Keratinocyte (primary cell): ENCODE data around the gene VEZT. TPM values are rescaled to one million over a fixed set of nuclear protein-coding genes. Genes with fewer than 3 reads are reported as not detected.
A peak's percentile ranks its signal among the peaks of the same experiment; 100 is the strongest.

Experiments used
- DNase-seq: peaks from one replicate; pipeline ENCODE4 v3.0.0-alpha.2; 2011; ENCODE audit warnings: low read depth, missing footprints, low spot score
- FAIRE-seq: peaks from 2 replicates; lab custom pipeline; 2011; peaks lifted over from hg19 to GRCh38; lab: Jason Lieb, UNC
- H2AFZ ChIP-seq: 2 replicates; pipeline ENCODE4 v1.6.0; 2012; ENCODE audit warnings: low read length, control low read depth, inconsistent platforms; ENCODE audit not compliant: control insufficient read depth
- H3K27ac ChIP-seq: 2 replicates; pipeline ENCODE4 v1.5.1; 2011; ENCODE audit warnings: low read length; ENCODE audit not compliant: control insufficient read depth, insufficient read depth
- H3K27me3 ChIP-seq: 3 replicates; pipeline ENCODE4 v1.6.0; 2011; ENCODE audit warnings: low read length; ENCODE audit not compliant: control insufficient read depth, insufficient read depth; ENCODE audit errors: extremely low read depth
- H3K36me3 ChIP-seq, 2 experiments: 2 replicates in 1 of 2; 3 replicates in 1 of 2; pipeline ENCODE4 v1.5.1; 2011; ENCODE audit warnings: low read length in 2 of 2, mild to moderate bottlenecking in 1 of 2; ENCODE audit not compliant: control insufficient read depth in 2 of 2, insufficient read depth in 2 of 2; ENCODE audit errors: extremely low read depth in 1 of 2
- H3K4me1 ChIP-seq: 3 replicates; pipeline ENCODE4 v1.5.1; 2011; ENCODE audit warnings: low read length; ENCODE audit not compliant: control insufficient read depth, insufficient read depth; ENCODE audit errors: extremely low read depth
- H3K4me2 ChIP-seq: 3 replicates; pipeline ENCODE4 v1.6.0; 2011; ENCODE audit warnings: low read depth, low read length; ENCODE audit not compliant: control insufficient read depth, insufficient read depth; ENCODE audit errors: extremely low read depth
- H3K4me3 ChIP-seq, 3 experiments: fragments of 200-600 bp in 1 of 3; sonication (generic) in 1 of 3; 2 replicates in 2 of 3; 3 replicates in 1 of 3; pipeline ENCODE4 v1.5.1; 2011 to 2016; ENCODE audit warnings: low read length in 3 of 3, mild to moderate bottlenecking in 3 of 3, control low read depth in 2 of 3, inconsistent platforms in 1 of 3, low read depth in 1 of 3, mixed read lengths in 1 of 3, mixed run types in 1 of 3, moderate library complexity in 1 of 3; ENCODE audit not compliant: control insufficient read depth in 2 of 3, insufficient read depth in 2 of 3; ENCODE audit errors: extremely low read depth in 1 of 3
- H3K79me2 ChIP-seq: 2 replicates; pipeline ENCODE4 v1.6.0; 2012; ENCODE audit warnings: low read length; ENCODE audit not compliant: control insufficient read depth, insufficient read depth
- H3K9ac ChIP-seq: 3 replicates; pipeline ENCODE4 v1.6.0; 2011; ENCODE audit warnings: low read length; ENCODE audit not compliant: control insufficient read depth, insufficient read depth; ENCODE audit errors: extremely low read depth
- H3K9me1 ChIP-seq: 3 replicates; pipeline ENCODE4 v1.6.0; 2011; ENCODE audit warnings: low read length; ENCODE audit not compliant: control insufficient read depth, insufficient read depth; ENCODE audit errors: extremely low read depth
- H3K9me3 ChIP-seq: 2 replicates; pipeline ENCODE4 v1.5.1; 2012; ENCODE audit warnings: low read depth, low read length; ENCODE audit not compliant: control insufficient read depth
- H4K20me1 ChIP-seq: 3 replicates; pipeline ENCODE4 v1.6.0; 2011; ENCODE audit warnings: low read length; ENCODE audit not compliant: control insufficient read depth, insufficient read depth; ENCODE audit errors: extremely low read depth
- CTCF ChIP-seq, 3 experiments: IDR thresholded peaks in 1 of 3; conservative IDR thresholded peaks in 1 of 3; optimal IDR thresholded peaks in 1 of 3; 2 replicates in 2 of 3; 3 replicates in 1 of 3; pipeline versions ENCODE3 to v1.5.1; 2011; ENCODE audit warnings: low read length in 3 of 3, mild to moderate bottlenecking in 3 of 3, moderate library complexity in 2 of 3, control low read depth in 1 of 3, inconsistent platforms in 1 of 3; ENCODE audit not compliant: insufficient read depth in 2 of 3; ENCODE audit errors: extremely low read depth in 1 of 3
- EZH2 ChIP-seq: IDR thresholded peaks from one replicate; pipeline ENCODE4 v1.6.1; 2012; ENCODE audit warnings: inconsistent platforms, mild to moderate bottlenecking, low read length, moderate library complexity
- dilution Hi-C: fragments of 300-500 bp; cut with MboI; formaldehyde crosslinking; loops from one replicate; pipeline ENCODE4 v1.7.0; 2020; ENCODE audit warnings: low sequenced_read_pairs; ENCODE audit not compliant: extremely low pct_ligation_motif_present
- polyA plus RNA-seq, 5 experiments: library from polyadenylated mRNA; depleted of rRNA in 3 of 5; stranded (reverse) in 3 of 5; stranded (forward) in 1 of 5; unstranded in 1 of 5; fragments of >200 nt; gene quantifications; 1 replicate in 1 of 5; 2 replicates in 3 of 5; 3 replicates in 1 of 5; pipeline versions ENCODE4 v1.2.1 to v1.2.3, GENCODE V29; 2011 to 2012; ENCODE audit warnings: missing spikeins in 2 of 5, low read depth in 1 of 5, low replicate concordance in 1 of 5

VEZT gene
- polyA plus RNA-seq, 1 donor (not counting 4 experiments of a cell fraction or from before 2014, with no cell fraction given): 169 TPM

GRCh38 chr12:95169368-95169767 lies 48.2 kb upstream of the VEZT start:
- no peak overlapping the region for H3K4me3 ChIP-seq
- DNase-seq (no peak), FAIRE-seq (peak; percentile 88)
- H3K4me1 ChIP-seq: peaks cover 32% of the 10 kb centered on the region
- H3K9me3 ChIP-seq: no peaks in the 10 kb centered on the region
- TF ChIP-seq CTCF (optimal IDR thresholded peaks at IDR 0.05 in 1 of 3, IDR thresholded peaks at IDR 0.05 in 1 of 3, conservative IDR thresholded peaks at IDR 0.05 in 1 of 3; ENCODE audit: extremely low read depth in 1 of 3, insufficient read depth in 2 of 3, low read length in 3 of 3): no peak
- TF ChIP-seq EZH2: no peak
- no peaks in the 10 kb centered on the region for H3K9me1 ChIP-seq
- peaks cover 3 to 22% of the 10 kb centered on the region in 2 experiments for H3K36me3 ChIP-seq
- no peak overlapping the region for H2AFZ ChIP-seq
- H3K27me3 ChIP-seq: no peaks in the 10 kb centered on the region
- H3K9ac ChIP-seq: no peak overlapping the region
- dilution Hi-C loops: no loop called here
- H4K20me1 ChIP-seq: no peaks in the 10 kb centered on the region
- H3K27ac ChIP-seq: peak overlapping the region; percentile 69
- H3K4me2 ChIP-seq: peak overlapping the region; percentile 4
- H3K79me2 ChIP-seq: peaks cover 48% of the 10 kb centered on the region

GRCh38 chr12:95173392-95174251 lies 44.0 kb upstream of the VEZT start:
- peak overlapping the region; percentile 75 for H3K27ac ChIP-seq

More at GRCh38 chr12:95173392-95174251, 44.0 kb upstream of the VEZT start:
- H3K9me3 ChIP-seq: no peaks in the 10 kb centered on the region
- no peak for TF ChIP-seq EZH2
- TF ChIP-seq CTCF (optimal IDR thresholded peaks at IDR 0.05 in 1 of 3, IDR thresholded peaks at IDR 0.05 in 1 of 3, conservative IDR thresholded peaks at IDR 0.05 in 1 of 3; ENCODE audit: extremely low read depth in 1 of 3, insufficient read depth in 2 of 3, low read length in 3 of 3): no peak
- no peaks in the 10 kb centered on the region for H4K20me1 ChIP-seq
- peaks cover 43% of the 10 kb centered on the region for H3K79me2 ChIP-seq
- FAIRE-seq (peak; percentile 86), DNase-seq (peak; percentile 33)
- peaks cover 3 to 15% of the 10 kb centered on the region in 2 experiments for H3K36me3 ChIP-seq
- no peak overlapping the region for H3K4me3 ChIP-seq
- H3K9me1 ChIP-seq: no peaks in the 10 kb centered on the region
- H3K4me1 ChIP-seq: peaks cover 32% of the 10 kb centered on the region
- dilution Hi-C loops: no loop called here
- no peak overlapping the region for H2AFZ ChIP-seq
- no peaks in the 10 kb centered on the region for H3K27me3 ChIP-seq
- peak overlapping the region; percentile 61 for H3K4me2 ChIP-seq
- H3K9ac ChIP-seq: peak overlapping the region; percentile 49
